Activated CD8-positive, alpha-beta memory T cell treated with anti-CD3 and anti-CD28 coated beads, Interleukin-2, amount 50 U/mL, for 4 hours (primary cell): Measurements from ENCODE around the gene RPL6.
"Not testable (repeated sequence)": the region's sequence is repeated elsewhere in the genome, so short reads cannot be mapped to it uniquely, and the experiment has no call there.

Source experiments
- DNase-seq: peaks from one replicate; pipeline ENCODE4 v3.0.0-alpha.2; 2020

RPL6 gene

GRCh38 chr12:112419297-112420133 is 10.1 kb upstream of the RPL6 start:
- DNase-seq = no peak

GRCh38 chr12:112418608-112419296 is 9.3 kb upstream of the RPL6 start, which contains the start of gene PTPN11:
Gene PTPN11 (plus strand): TSS chr12:112418947. CDS start chr12:112419112, 165 bp downstream.
- DNase-seq = peak; percentile 91

- no peak for DNase-seq
Observed at GRCh38 chr12:112418273-112418607, 8.8 kb upstream of the RPL6 start.

GRCh38 chr12:112415457-112415856 is 6.1 kb upstream of the RPL6 start:
- not testable (repeated sequence) for DNase-seq

GRCh38 chr12:112413855-112414625 is 4.6 kb upstream of the RPL6 start:
- no peak for DNase-seq

- DNase-seq = no peak
Observed at GRCh38 chr12:112409906-112410244, 470 bp upstream of the RPL6 start.

GRCh38 chr12:112408621-112409020 is 784 bp downstream of the RPL6 start:
- peak; percentile 32 for DNase-seq

GRCh38 chr12:112407683-112408082 is 1.7 kb downstream of the RPL6 start:
- not testable (repeated sequence) for DNase-seq

- no peak for DNase-seq
Observed at GRCh38 chr12:112406519-112407488, 2.6 kb downstream of the RPL6 start.

GRCh38 chr12:112401903-112402498 is 7.4 kb downstream of the RPL6 start:
- no peak for DNase-seq

GRCh38 chr12:112401054-112401453 is 8.4 kb downstream of the RPL6 start:
- DNase-seq = no peak

GRCh38 chr12:112393328-112393727 is 16.1 kb downstream of the RPL6 start:
- DNase-seq = no peak

GRCh38 chr12:112389922-112390654 is 19.3 kb downstream of the RPL6 start:
- DNase-seq = not testable (repeated sequence)

GRCh38 chr12:112389228-112389627 is 20.2 kb downstream of the RPL6 start:
- no peak for DNase-seq

GRCh38 chr12:112386726-112387125 is 22.7 kb downstream of the RPL6 start:
- DNase-seq = no peak

GRCh38 chr12:112382866-112383265 is 26.5 kb downstream of the RPL6 start:
- no peak for DNase-seq

- peak; percentile 94 for DNase-seq
Observed at GRCh38 chr12:112381883-112382796, 27.3 kb downstream of the RPL6 start, which contains the start of gene HECTD4. Gene HECTD4 (minus strand): TSS chr12:112382431. CDS start chr12:112382128, 303 bp downstream.

- no peak for DNase-seq
Observed at GRCh38 chr12:112381406-112381882, 28.0 kb downstream of the RPL6 start.

- no peak for DNase-seq
Observed at GRCh38 chr12:112380663-112381405, 28.6 kb downstream of the RPL6 start.
